ENCODE data around the gene BCL2L13.

- TF ChIP-seq, protein P1, sequence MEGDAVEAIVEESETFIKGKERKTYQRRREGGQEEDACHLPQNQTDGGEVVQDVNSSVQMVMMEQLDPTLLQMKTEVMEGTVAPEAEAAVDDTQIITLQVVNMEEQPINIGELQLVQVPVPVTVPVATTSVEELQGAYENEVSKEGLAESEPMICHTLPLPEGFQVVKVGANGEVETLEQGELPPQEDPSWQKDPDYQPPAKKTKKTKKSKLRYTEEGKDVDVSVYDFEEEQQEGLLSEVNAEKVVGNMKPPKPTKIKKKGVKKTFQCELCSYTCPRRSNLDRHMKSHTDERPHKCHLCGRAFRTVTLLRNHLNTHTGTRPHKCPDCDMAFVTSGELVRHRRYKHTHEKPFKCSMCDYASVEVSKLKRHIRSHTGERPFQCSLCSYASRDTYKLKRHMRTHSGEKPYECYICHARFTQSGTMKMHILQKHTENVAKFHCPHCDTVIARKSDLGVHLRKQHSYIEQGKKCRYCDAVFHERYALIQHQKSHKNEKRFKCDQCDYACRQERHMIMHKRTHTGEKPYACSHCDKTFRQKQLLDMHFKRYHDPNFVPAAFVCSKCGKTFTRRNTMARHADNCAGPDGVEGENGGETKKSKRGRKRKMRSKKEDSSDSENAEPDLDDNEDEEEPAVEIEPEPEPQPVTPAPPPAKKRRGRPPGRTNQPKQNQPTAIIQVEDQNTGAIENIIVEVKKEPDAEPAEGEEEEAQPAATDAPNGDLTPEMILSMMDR (IDR thresholded peaks at IDR 0.05; ENCODE audit: low read length): no peak
- TF ChIP-seq EZH2 (optimal IDR thresholded peaks at IDR 0.05; ENCODE audit: low read depth, low read length): no peak
These were observed 87.7 kb downstream of the BCL2L13 start for GRCh38 chr22:17726006-17726927.

Measured in MM.1S (cell line).